Ishikawa (cell line): Measurements from ENCODE around the gene RPL36.

Experiments used
- CEBPB ChIP-seq: IDR thresholded peaks from 2 replicates; pipeline ENCODE4 v1.6.1; 2012
- CREB1 ChIP-seq: IDR thresholded peaks from 2 replicates; pipeline ENCODE4 v1.6.1; 2012; ENCODE audit warnings: low read depth
- EGR1 ChIP-seq: IDR thresholded peaks from 2 replicates; pipeline ENCODE4 v1.6.1; 2012
- EP300 ChIP-seq: IDR thresholded peaks from 2 replicates; pipeline ENCODE4 v1.6.1; 2012; ENCODE audit warnings: borderline replicate concordance
- FOXM1 ChIP-seq: IDR thresholded peaks from 2 replicates; pipeline ENCODE4 v1.6.1; 2012; ENCODE audit warnings: low read depth, borderline replicate concordance
- MAX ChIP-seq: IDR thresholded peaks from 2 replicates; pipeline ENCODE4 v1.6.1; 2012
- NFIC ChIP-seq: IDR thresholded peaks from 2 replicates; pipeline ENCODE4 v1.6.1; 2012
- RAD21 ChIP-seq: IDR thresholded peaks from 2 replicates; pipeline ENCODE4 v1.6.1; 2012; ENCODE audit warnings: low read depth
- TAF1 ChIP-seq: IDR thresholded peaks from 2 replicates; pipeline ENCODE4 v1.6.1; 2012; ENCODE audit warnings: low read depth, mild to moderate bottlenecking
- TCF12 ChIP-seq: IDR thresholded peaks from 2 replicates; pipeline ENCODE4 v1.6.1; 2012; ENCODE audit warnings: low read depth
- TEAD4 ChIP-seq: IDR thresholded peaks from 2 replicates; pipeline ENCODE4 v1.6.1; 2012
- USF1 ChIP-seq: IDR thresholded peaks from 2 replicates; pipeline ENCODE4 v1.6.1; 2012
- YY1 ChIP-seq: IDR thresholded peaks from 2 replicates; pipeline ENCODE4 v1.6.1; 2012; ENCODE audit warnings: low read depth
- ZBTB7A ChIP-seq: IDR thresholded peaks from 2 replicates; pipeline ENCODE4 v1.6.1; 2012; ENCODE audit warnings: low read depth
- TF ChIP-seq, protein P1 (sequence below): IDR thresholded peaks from 2 replicates; pipeline ENCODE4 v1.6.1; 2012; ENCODE audit warnings: low read depth, mild to moderate bottlenecking

RPL36 gene

DNA sequence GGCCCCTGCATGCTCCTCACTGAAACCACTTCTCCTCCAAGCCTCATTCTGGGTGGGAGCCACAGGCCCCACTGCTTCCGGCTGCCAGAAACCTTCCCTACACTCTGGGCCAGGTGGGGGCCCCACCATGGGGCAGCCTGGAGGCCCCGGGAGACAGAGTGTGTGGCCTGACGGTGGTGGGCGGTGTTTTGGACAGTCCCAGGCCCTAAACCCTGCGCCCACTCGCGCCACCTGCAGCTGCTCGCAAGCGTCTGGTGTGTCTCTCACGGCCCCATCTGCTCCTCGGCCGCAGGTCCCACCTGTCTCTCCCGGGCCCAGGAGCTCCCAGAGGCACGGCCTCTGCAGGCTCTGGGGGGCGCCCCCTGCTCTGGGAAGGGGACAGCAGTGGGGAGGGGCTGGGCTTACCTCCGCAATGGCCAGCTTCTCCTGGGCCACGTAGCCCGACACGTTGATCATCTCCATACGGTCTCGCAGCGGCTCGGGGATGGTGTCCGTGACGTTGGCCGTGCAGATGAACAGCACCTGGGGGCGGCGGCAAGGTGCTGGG lies 5.6 kb downstream of the RPL36 start:
- TF ChIP-seq NFIC (no peak), USF1 (no peak)

DNA sequence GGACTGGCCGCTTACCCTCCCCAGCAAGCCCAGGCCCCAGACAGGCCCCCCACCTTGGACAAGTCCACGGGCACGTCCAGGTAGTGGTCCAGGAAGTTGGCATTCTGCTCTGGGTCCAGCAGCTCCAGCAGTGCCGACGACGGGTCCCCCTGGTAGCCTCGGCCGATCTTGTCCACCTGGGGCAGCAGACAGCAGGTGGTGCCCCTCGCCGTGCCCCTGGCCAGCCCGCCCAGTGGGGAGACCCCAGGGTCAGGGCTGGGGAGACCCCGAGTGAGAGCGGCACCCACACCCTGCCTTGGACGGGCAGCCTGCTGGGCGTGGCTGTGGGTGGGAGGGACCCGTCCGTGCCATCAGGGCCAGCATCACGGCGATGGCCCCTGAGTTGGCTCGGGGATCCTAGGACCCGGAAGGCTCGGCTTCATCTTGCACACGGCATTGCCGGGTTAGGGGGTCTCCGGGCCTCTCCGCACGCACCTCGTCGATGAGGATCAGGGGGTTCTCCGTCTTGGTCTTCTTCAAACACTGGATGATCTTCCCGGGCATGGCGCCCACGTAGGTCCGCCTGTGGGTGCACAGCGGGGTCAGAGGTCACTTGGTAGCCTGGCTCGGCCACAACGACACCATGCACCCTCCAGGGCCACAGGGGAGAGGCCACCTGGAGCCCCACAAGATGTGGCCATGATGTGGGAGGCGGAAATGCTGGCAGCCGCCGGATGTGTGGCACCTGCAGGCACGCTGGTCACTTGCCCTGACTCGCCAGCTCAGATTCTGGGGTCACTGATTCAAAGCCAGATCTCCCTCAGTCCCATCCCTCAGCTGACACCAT lies 6.3 kb downstream of the RPL36 start:
- TF ChIP-seq USF1 (no peak), YY1 (no peak), CREB1 (no peak), TCF12 (no peak), NFIC (no peak), RAD21 (no peak), EP300 (no peak), ZBTB7A (no peak), MAX (no peak), EGR1 (no peak), CEBPB (no peak), TAF1 (no peak)

DNA sequence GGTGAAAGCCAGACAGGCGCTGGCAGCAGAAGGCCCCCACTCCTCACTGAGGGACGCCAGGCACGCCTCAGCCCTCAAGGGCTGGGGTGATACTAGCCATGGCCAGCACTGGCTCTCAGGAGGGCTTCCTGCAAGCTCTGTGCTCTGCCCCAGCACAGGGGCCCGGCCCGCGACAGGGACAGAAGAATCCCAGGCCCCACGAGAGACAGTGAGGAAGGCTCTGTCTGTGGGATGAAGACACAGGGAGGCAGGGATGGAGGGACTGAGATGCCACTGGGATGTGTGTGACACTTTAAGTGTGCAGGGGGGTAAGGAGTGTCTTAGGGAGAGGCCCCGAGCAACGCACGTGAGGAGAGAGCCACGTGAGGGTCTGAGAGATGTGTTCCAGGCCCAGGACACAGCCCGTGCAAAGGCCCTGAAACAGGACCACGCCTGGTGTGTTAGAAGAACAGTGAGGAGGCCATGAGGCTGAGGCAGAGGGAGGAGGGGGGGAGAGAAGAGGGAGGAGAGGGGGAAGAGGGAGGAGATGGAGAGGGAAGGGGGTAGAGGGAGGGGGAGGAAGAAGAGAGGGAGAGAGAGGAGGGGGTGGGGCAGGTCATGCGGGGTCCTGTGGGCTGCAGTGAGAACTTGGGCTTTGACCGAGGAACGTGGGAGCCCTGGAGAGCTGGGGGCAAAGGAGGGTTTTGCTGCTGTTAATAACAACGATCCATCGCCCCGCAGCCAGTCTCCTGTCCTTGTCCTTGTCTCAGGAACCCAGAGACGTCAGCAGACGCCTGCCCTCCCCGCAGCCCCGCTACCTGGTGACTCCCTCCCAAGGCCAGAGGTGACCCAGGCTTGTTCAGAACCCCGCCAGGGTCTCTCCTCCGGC lies 7.2 kb downstream of the RPL36 start:
- no peak for TF ChIP-seq ZBTB7A
- no peak for TF ChIP-seq EP300
- TF ChIP-seq MAX, result no peak
- TF ChIP-seq, protein P1, sequence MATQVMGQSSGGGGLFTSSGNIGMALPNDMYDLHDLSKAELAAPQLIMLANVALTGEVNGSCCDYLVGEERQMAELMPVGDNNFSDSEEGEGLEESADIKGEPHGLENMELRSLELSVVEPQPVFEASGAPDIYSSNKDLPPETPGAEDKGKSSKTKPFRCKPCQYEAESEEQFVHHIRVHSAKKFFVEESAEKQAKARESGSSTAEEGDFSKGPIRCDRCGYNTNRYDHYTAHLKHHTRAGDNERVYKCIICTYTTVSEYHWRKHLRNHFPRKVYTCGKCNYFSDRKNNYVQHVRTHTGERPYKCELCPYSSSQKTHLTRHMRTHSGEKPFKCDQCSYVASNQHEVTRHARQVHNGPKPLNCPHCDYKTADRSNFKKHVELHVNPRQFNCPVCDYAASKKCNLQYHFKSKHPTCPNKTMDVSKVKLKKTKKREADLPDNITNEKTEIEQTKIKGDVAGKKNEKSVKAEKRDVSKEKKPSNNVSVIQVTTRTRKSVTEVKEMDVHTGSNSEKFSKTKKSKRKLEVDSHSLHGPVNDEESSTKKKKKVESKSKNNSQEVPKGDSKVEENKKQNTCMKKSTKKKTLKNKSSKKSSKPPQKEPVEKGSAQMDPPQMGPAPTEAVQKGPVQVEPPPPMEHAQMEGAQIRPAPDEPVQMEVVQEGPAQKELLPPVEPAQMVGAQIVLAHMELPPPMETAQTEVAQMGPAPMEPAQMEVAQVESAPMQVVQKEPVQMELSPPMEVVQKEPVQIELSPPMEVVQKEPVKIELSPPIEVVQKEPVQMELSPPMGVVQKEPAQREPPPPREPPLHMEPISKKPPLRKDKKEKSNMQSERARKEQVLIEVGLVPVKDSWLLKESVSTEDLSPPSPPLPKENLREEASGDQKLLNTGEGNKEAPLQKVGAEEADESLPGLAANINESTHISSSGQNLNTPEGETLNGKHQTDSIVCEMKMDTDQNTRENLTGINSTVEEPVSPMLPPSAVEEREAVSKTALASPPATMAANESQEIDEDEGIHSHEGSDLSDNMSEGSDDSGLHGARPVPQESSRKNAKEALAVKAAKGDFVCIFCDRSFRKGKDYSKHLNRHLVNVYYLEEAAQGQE, result no peak
- TF ChIP-seq CEBPB, result no peak
- no peak for TF ChIP-seq RAD21
- no peak for TF ChIP-seq USF1
- no peak for TF ChIP-seq NFIC
- no peak for TF ChIP-seq CREB1
- no peak for TF ChIP-seq TEAD4
- no peak for TF ChIP-seq EGR1
- no peak for TF ChIP-seq TCF12
- no peak for TF ChIP-seq TAF1
- TF ChIP-seq YY1, result no peak
- no peak for TF ChIP-seq FOXM1

- TF ChIP-seq NFIC (no peak), USF1 (no peak), MAX (no peak), TAF1 (no peak), EGR1 (no peak), TCF12 (no peak), CREB1 (no peak), ZBTB7A (no peak)
Measured at GRCh38 chr19:5697890-5698634, 8.0 kb downstream of the RPL36 start.

DNA sequence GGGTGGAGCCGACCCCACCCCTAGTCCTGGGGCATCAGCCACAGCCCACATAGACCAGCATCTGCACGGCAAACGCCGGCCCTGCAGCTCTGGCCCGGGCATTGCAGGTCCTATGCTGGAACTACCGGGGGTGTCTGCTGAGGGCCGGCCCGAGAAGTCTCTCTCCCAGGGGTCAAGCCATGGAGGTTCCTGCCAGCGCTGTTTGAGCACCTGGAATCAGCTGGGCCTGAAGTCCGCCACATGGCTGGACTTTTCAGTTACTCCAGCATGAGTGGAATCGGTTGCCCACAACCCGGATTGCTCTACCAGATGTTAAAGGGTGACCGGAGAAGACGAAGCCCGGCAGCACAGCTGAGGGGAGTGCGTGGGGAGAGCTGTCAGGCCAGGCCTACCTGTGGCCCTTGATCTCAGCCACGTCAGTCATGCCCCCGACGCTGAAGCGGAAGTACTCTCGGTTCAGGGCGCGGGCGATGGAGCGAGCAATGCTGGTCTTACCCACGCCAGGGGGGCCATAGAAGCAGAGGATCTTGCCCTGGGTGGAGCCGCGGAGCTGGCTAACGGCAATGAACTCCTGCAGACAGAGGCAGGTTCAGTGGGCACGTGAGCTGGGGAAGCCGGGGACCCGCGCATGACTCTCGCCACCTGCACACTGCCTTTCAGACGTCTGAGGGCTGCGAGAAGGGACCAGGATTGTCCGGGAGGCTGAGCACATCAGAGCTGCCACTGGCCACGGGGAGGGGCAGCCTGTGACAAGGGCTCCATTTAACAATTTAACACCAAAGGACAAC lies 8.7 kb downstream of the RPL36 start:
- TF ChIP-seq USF1, result no peak
- no peak for TF ChIP-seq RAD21
- TF ChIP-seq TEAD4, result no peak
- TF ChIP-seq CREB1, result no peak
- TF ChIP-seq EP300, result no peak
- TF ChIP-seq NFIC, result no peak
